ENCODE measurements around the gene FAM240B. TPM values are rescaled to one million over a fixed set of nuclear protein-coding genes. Genes with fewer than 3 reads are reported as not detected.

The FAM240B gene
- total and polyA plus RNA-seq, 2 donors, result not detected

GRCh38 chr9:38649731-38650363 is 70.1 kb downstream of the FAM240B start:
- Histone ChIP-seq H3K4me1 (ENCODE audit: insufficient read depth) (no peaks in the 10 kb centered on the region), H3K36me3 (ENCODE audit: insufficient read depth) (no peaks in the 10 kb centered on the region), H3K4me3 (ENCODE audit: low read depth, low read length) (no peak overlapping the region), H3K27ac (ENCODE audit: low read depth) (no peak overlapping the region)
- 86% methylated on average over 8 of the region's 8 CpGs for WGBS
- no peak for DNase-seq (ENCODE audit: extremely low spot score)

- no peak overlapping the region for H3K4me3 ChIP-seq (ENCODE audit: low read depth, low read length)
- H3K36me3 ChIP-seq (ENCODE audit: insufficient read depth), result no peaks in the 10 kb centered on the region
- 48% methylated on average over 2 of the region's 2 CpGs for WGBS
- H3K27ac ChIP-seq (ENCODE audit: low read depth), result no peak overlapping the region
- no peaks in the 10 kb centered on the region for H3K4me1 ChIP-seq (ENCODE audit: insufficient read depth)
- DNase-seq (ENCODE audit: extremely low spot score), result no peak
Observed at GRCh38 chr9:38644601-38645000, 75.3 kb downstream of the FAM240B start.

Small RNA genes within 50 kb of the gene (small RNA-seq; reads per million reads assigned to genes)
- not detected for gene RNU6-765P

Other genes starting within 250 kb of the FAM240B start
- 0.95 TPM for gene ANKRD18A, start 99.5 kb downstream of the FAM240B start, total RNA-seq
- gene ANKRD18A, start 99.5 kb downstream of the FAM240B start, polyA plus RNA-seq, result 0.91 TPM